A549 (cell line): ENCODE measurements around the gene TMA7B. TPM values are rescaled to one million over a fixed set of nuclear protein-coding genes. Genes with fewer than 3 reads are reported as not detected.

Source experiments
- ATAC-seq, 2 experiments: fragments of 200-7000 bp in 1 of 2; fragments of >200 bp in 1 of 2; cut with Nextera tagmentation in 1 of 2; cut with Tn5 transposase in 1 of 2; 3 replicates each; pipeline versions ENCODE4 v1.8.0 to v1.9.1; 2018 to 2020; ENCODE audit warnings: mild to moderate bottlenecking in 1 of 2, moderate library complexity in 1 of 2
- CTCF ChIA-PET: fragments of 300-600 bp; sonication (Branson Sonifier 250); formaldehyde crosslinking; extraction: SDS; loops from one replicate; lab custom pipeline; 2021; ENCODE audit warnings: antibody characterized with exemption, inconsistent platforms; lab: Yijun Ruan, JAX
- POLR2A ChIA-PET: fragments of 350-600 bp; formaldehyde crosslinking; extraction: SDS; loops from one replicate; lab custom pipeline; 2021; ENCODE audit warnings: antibody characterized with exemption, inconsistent platforms; lab: Yijun Ruan, JAX
- DNase-seq, 2 experiments: peaks; one replicate each; pipeline versions ENCODE4 v3.0.0 to v3.0.0-alpha.2; 2011 to 2016; ENCODE audit warnings: low read depth in 1 of 2, low spot score in 1 of 2
- FAIRE-seq: peaks from 2 replicates; lab custom pipeline; 2011; peaks lifted over from hg19 to GRCh38; lab: Jason Lieb, UNC
- H3K27ac ChIP-seq, 2 experiments: fragments of >200 bp; sonication (Bioruptor Twin); formaldehyde crosslinking; 3 replicates each; pipeline ENCODE4 v1.5.1; 2016 to 2017
- H3K4me1 ChIP-seq: fragments of >200 bp; sonication (Bioruptor Twin); formaldehyde crosslinking; 3 replicates; pipeline ENCODE4 v1.6.1; 2016
- H3K4me2 ChIP-seq: fragments of >200 bp; sonication (Bioruptor Twin); formaldehyde crosslinking; 3 replicates; pipeline ENCODE4 v1.6.1; 2016
- H3K4me3 ChIP-seq: fragments of >200 bp; sonication (Bioruptor Twin); formaldehyde crosslinking; 3 replicates; pipeline ENCODE4 v1.5.1; 2016
- H3K9me3 ChIP-seq: fragments of >200 bp; sonication (Bioruptor Twin); formaldehyde crosslinking; 3 replicates; pipeline ENCODE4 v1.6.1; 2016
- ATOH8 ChIP-seq: fragments of 250-450 bp; sonication (Bioruptor Pico); IDR thresholded peaks from 2 replicates; pipeline ENCODE4 v1.5.0; 2020; ENCODE audit warnings: low read depth, mild to moderate bottlenecking, moderate library complexity
- BCL3 ChIP-seq: fragments of >200 bp; sonication (Bioruptor Twin); formaldehyde crosslinking; IDR thresholded peaks from 3 replicates; pipeline ENCODE4 v1.6.1; 2016
- BHLHE40 ChIP-seq: IDR thresholded peaks from 2 replicates; pipeline ENCODE4 v1.6.1; 2012; ENCODE audit warnings: low read depth, low read length, inconsistent platforms
- CEBPB ChIP-seq, 2 experiments: fragments of >200 bp in 1 of 2; sonication (Bioruptor Twin) in 1 of 2; formaldehyde crosslinking in 1 of 2; IDR thresholded peaks; 2 replicates each; pipeline ENCODE4 v1.6.1; 2012 to 2016
- CHD2 ChIP-seq: fragments of 150-350 bp; IDR thresholded peaks from 2 replicates; pipeline ENCODE4 v1.6.1; 2014; ENCODE audit warnings: low read length; ENCODE audit not compliant: partially characterized antibody
- CHD4 ChIP-seq: fragments of 200-600 bp; sonication (generic); IDR thresholded peaks from 2 replicates; pipeline ENCODE4 v1.6.1; 2016; ENCODE audit warnings: antibody characterized with exemption, mild to moderate bottlenecking, borderline replicate concordance
- EP300 ChIP-seq, 2 experiments: fragments of >200 bp; sonication (Bioruptor Twin); formaldehyde crosslinking; IDR thresholded peaks; 2 replicates in 1 of 2; 3 replicates in 1 of 2; pipeline ENCODE4 v1.6.1; 2016 to 2017
- FOSB ChIP-seq: fragments of 250-450 bp; sonication (Bioruptor Pico); IDR thresholded peaks from 2 replicates; pipeline ENCODE4 v1.5.0; 2020; ENCODE audit warnings: mild to moderate bottlenecking, moderate library complexity
- FOXS1 ChIP-seq: fragments of 250-450 bp; sonication (Bioruptor Pico); IDR thresholded peaks from 2 replicates; pipeline ENCODE4 v1.5.0; 2020; ENCODE audit warnings: mild to moderate bottlenecking, moderate library complexity
- HMGXB4 ChIP-seq: fragments of 250-450 bp; sonication (Bioruptor Pico); IDR thresholded peaks from 2 replicates; pipeline ENCODE4 v1.5.0; 2021; ENCODE audit warnings: mild to moderate bottlenecking, moderate library complexity, borderline replicate concordance
- JUNB ChIP-seq: fragments of >200 bp; sonication (Bioruptor Twin); formaldehyde crosslinking; IDR thresholded peaks from 2 replicates; pipeline ENCODE4 v1.6.1; 2016
- MAZ ChIP-seq: fragments of 150-350 bp; IDR thresholded peaks from 2 replicates; pipeline ENCODE4 v1.6.1; 2014; ENCODE audit warnings: antibody characterized with exemption, low read depth, low read length, borderline replicate concordance
- NFE2L2 ChIP-seq: fragments of 150-350 bp; conservative IDR thresholded peaks from 2 replicates; pipeline ENCODE4 v1.6.1; 2014; ENCODE audit warnings: low read length
- PBX3 ChIP-seq: IDR thresholded peaks from 2 replicates; pipeline ENCODE4 v1.6.1; 2012
- POLR2A ChIP-seq: IDR thresholded peaks from 2 replicates; pipeline ENCODE4 v1.6.1; 2012; ENCODE audit warnings: mild to moderate bottlenecking, low read length
- RFX5 ChIP-seq: fragments of 450-650 bp; IDR thresholded peaks from 2 replicates; pipeline ENCODE4 v1.7.1; 2014; ENCODE audit warnings: antibody characterized with exemption, mild to moderate bottlenecking, moderate library complexity
- SMC3 ChIP-seq: fragments of >200 bp; sonication (Bioruptor Twin); formaldehyde crosslinking; IDR thresholded peaks from 3 replicates; pipeline ENCODE4 v1.6.1; 2018; ENCODE audit warnings: inconsistent platforms
- TFCP2L1 ChIP-seq: fragments of 250-450 bp; sonication (Bioruptor Pico); IDR thresholded peaks from 2 replicates; pipeline ENCODE4 v1.5.0; 2021; ENCODE audit warnings: mild to moderate bottlenecking
- TP53 ChIP-seq: fragments of 250-450 bp; sonication (Bioruptor Pico); IDR thresholded peaks from 2 replicates; pipeline ENCODE4 v1.5.0; 2021; ENCODE audit warnings: mild to moderate bottlenecking, moderate library complexity
- ZC3H11A ChIP-seq: fragments of 450-650 bp; IDR thresholded peaks from 2 replicates; pipeline ENCODE4 v1.6.1; 2014; ENCODE audit warnings: antibody characterized with exemption, mild to moderate bottlenecking
- ZFP36 ChIP-seq: fragments of 450-650 bp; IDR thresholded peaks from 2 replicates; pipeline ENCODE4 v1.6.1; 2014; ENCODE audit warnings: borderline replicate concordance; ENCODE audit not compliant: partially characterized antibody
- WGBS: methylation state at CpG from one replicate; pipeline ENCODE4 v1.1.6; 2017; ENCODE audit errors: missing lambda C conversion rate; 5-methylcytosine and 5-hydroxymethylcytosine counted together
- polyA plus RNA-seq, 4 experiments: library from polyadenylated mRNA; depleted of rRNA in 3 of 4; stranded (reverse); fragments of >200 nt; fragmentation: RNase III in 1 of 4; extraction: RNeasy Plus Mini Kit Qiagen cat#74134 plus additional on column Dnase treatment in 1 of 4; gene quantifications; 2 replicates in 3 of 4; 3 replicates in 1 of 4; pipeline ENCODE4 v1.2.3, GENCODE V29; 2011 to 2017

Gene TMA7B
- polyA plus RNA-seq, 2 of the 4 experiments (the other 2 are of a cell fraction): not detected

GRCh38 chr22:39966470-39966869, 6.3 kb downstream of the TMA7B start:
- H3K27ac ChIP-seq: no peak overlapping the region
- H3K4me3 ChIP-seq: no peak overlapping the region
- no peak for TF ChIP-seq HMGXB4
- TF ChIP-seq TFCP2L1 (CRISPR knock-in tag): no peak
- TF ChIP-seq POLR2A: no peak
- TF ChIP-seq EP300 (IDR thresholded peaks at IDR 0.05): no peak
- no peak for TF ChIP-seq CEBPB (IDR thresholded peaks at IDR 0.05)
- TF ChIP-seq CHD2: no peak
- TF ChIP-seq TP53 (CRISPR knock-in tag): no peak
- TF ChIP-seq NFE2L2: no peak
- TF ChIP-seq CHD4: no peak
- TF ChIP-seq MAZ: no peak
- TF ChIP-seq ATOH8 (CRISPR knock-in tag): no peak
- TF ChIP-seq SMC3: no peak
- no peak for TF ChIP-seq FOSB (CRISPR knock-in tag)
- no peak for TF ChIP-seq BCL3
- no peak for TF ChIP-seq ZC3H11A
- no peaks in the 10 kb centered on the region for H3K9me3 ChIP-seq
- no peak overlapping the region for H3K4me2 ChIP-seq
- 68% methylated on average over 2 of the region's 2 CpGs for WGBS
- no peak for DNase-seq
- ChIA-PET CTCF (no interaction called here), POLR2A (no interaction called here)
- no peaks in the 10 kb centered on the region for H3K4me1 ChIP-seq
- no peak for ATAC-seq
- no peak for FAIRE-seq

- Histone ChIP-seq H3K9me3 (no peaks in the 10 kb centered on the region), H3K27ac (no peak overlapping the region), H3K4me3 (no peak overlapping the region), H3K4me2 (no peak overlapping the region), H3K4me1 (no peaks in the 10 kb centered on the region)
- DNase-seq (peak in 1 of 2 experiments; percentile 11), FAIRE-seq (no peak), ATAC-seq (no peak)
- TF ChIP-seq ZFP36: no peak
- no peak for TF ChIP-seq ZC3H11A
- TF ChIP-seq PBX3: no peak
- TF ChIP-seq BHLHE40: no peak
- TF ChIP-seq RFX5: no peak
- no peak for TF ChIP-seq JUNB
- TF ChIP-seq FOXS1 (CRISPR knock-in tag): no peak
- CTCF ChIA-PET: no interaction called here
- 46% methylated on average over 9 of the region's 9 CpGs for WGBS
- POLR2A ChIA-PET: no interaction called here
These were observed 7.1 kb downstream of the TMA7B start for GRCh38 chr22:39967103-39967829.
